Mesenchymal stem cell (in vitro differentiated cells and primary cell): ENCODE results near the gene PIP5K1B.

ENCODE experiments used
- DNase-seq: peaks from one replicate; pipeline ENCODE4 v3.0.0-alpha.2; 2013
- H2AFZ ChIP-seq: one replicate; pipeline ENCODE4 v1.6.1; 2013; ENCODE audit warnings: low read depth, mild to moderate bottlenecking, control low read depth, inconsistent platforms, low read length, moderate library complexity
- H2AK5ac ChIP-seq: 2 replicates; pipeline ENCODE4 v1.6.1; 2013; ENCODE audit warnings: low read length, moderate library complexity, mild to moderate bottlenecking, inconsistent platforms; ENCODE audit not compliant: severe bottlenecking
- H2BK120ac ChIP-seq: one replicate; pipeline ENCODE4 v1.6.1; 2013; ENCODE audit warnings: low read depth, mild to moderate bottlenecking, inconsistent platforms, low read length, moderate library complexity
- H2BK12ac ChIP-seq, 2 experiments: one replicate each; pipeline ENCODE4 v1.6.1; 2013; ENCODE audit warnings: inconsistent platforms in 2 of 2, low read length in 2 of 2, mild to moderate bottlenecking in 2 of 2, moderate library complexity in 2 of 2, control low read depth in 1 of 2
- H2BK15ac ChIP-seq: one replicate; pipeline ENCODE4 v1.6.1; 2013; ENCODE audit warnings: mild to moderate bottlenecking, low read depth, inconsistent platforms; ENCODE audit not compliant: poor library complexity, severe bottlenecking
- H2BK5ac ChIP-seq: 2 replicates; pipeline ENCODE4 v1.6.1; 2013; ENCODE audit warnings: low read depth, mild to moderate bottlenecking, low read length, control low read depth, inconsistent platforms; ENCODE audit not compliant: poor library complexity, severe bottlenecking
- H3K14ac ChIP-seq, 2 experiments: one replicate each; pipeline ENCODE4 v1.6.1; 2013; ENCODE audit warnings: inconsistent platforms in 2 of 2, low read length in 2 of 2, control low read depth in 1 of 2, mild to moderate bottlenecking in 1 of 2, moderate library complexity in 1 of 2
- H3K18ac ChIP-seq, 2 experiments: one replicate each; pipeline ENCODE4 v1.6.1; 2013; ENCODE audit warnings: inconsistent platforms in 2 of 2, low read length in 2 of 2, control low read depth in 1 of 2, low read depth in 1 of 2, mild to moderate bottlenecking in 1 of 2
- H3K23ac ChIP-seq, 2 experiments: one replicate each; pipeline ENCODE4 v1.6.1; 2013; ENCODE audit warnings: inconsistent platforms in 2 of 2, low read length in 2 of 2, mild to moderate bottlenecking in 2 of 2, moderate library complexity in 2 of 2, control low read depth in 1 of 2
- H3K27ac ChIP-seq: 2 replicates; pipeline ENCODE4 v1.5.1; 2013; ENCODE audit warnings: mild to moderate bottlenecking, moderate library complexity, low read length, control low read depth, inconsistent platforms; ENCODE audit not compliant: poor library complexity, severe bottlenecking
- H3K27me3 ChIP-seq, 2 experiments: 2 replicates each; pipeline versions ENCODE4 v1.6.1 to v1.7.0; 2013; ENCODE audit warnings: low read length in 2 of 2, mild to moderate bottlenecking in 2 of 2, moderate library complexity in 2 of 2, control low read depth in 1 of 2, inconsistent platforms in 1 of 2; ENCODE audit not compliant: control insufficient read depth in 1 of 2, insufficient read depth in 1 of 2
- H3K36me3 ChIP-seq, 2 experiments: 2 replicates each; pipeline versions ENCODE4 v1.6.1 to v1.7.0; 2013; ENCODE audit warnings: low read length in 2 of 2, control low read depth in 1 of 2, inconsistent platforms in 1 of 2, low read depth in 1 of 2, mild to moderate bottlenecking in 1 of 2; ENCODE audit not compliant: insufficient read depth in 2 of 2, control insufficient read depth in 1 of 2
- H3K4ac ChIP-seq, 2 experiments: one replicate each; pipeline ENCODE4 v1.6.1; 2013; ENCODE audit warnings: inconsistent platforms in 2 of 2, low read length in 2 of 2, mild to moderate bottlenecking in 2 of 2, moderate library complexity in 2 of 2, control low read depth in 1 of 2, low read depth in 1 of 2
- H3K4me1 ChIP-seq: 2 replicates; pipeline ENCODE4 v1.6.1; 2013; ENCODE audit warnings: low read depth, low read length, control low read depth; ENCODE audit not compliant: control insufficient read depth, insufficient read depth
- H3K4me2 ChIP-seq: 2 replicates; pipeline ENCODE4 v1.6.1; 2013; ENCODE audit warnings: low read length, mild to moderate bottlenecking, inconsistent platforms; ENCODE audit not compliant: poor library complexity, severe bottlenecking
- H3K4me3 ChIP-seq, 2 experiments: 2 replicates each; pipeline versions ENCODE4 v1.5.1 to v1.7.0; 2013; ENCODE audit warnings: low read length in 2 of 2, mild to moderate bottlenecking in 2 of 2, control low read depth in 1 of 2, low read depth in 1 of 2; ENCODE audit not compliant: insufficient read depth in 1 of 2
- H3K79me1 ChIP-seq: replicated peaks from 2 replicates; pipeline ENCODE4 v1.6.1; 2013; ENCODE audit warnings: mild to moderate bottlenecking, control low read depth, low read length, inconsistent platforms; ENCODE audit not compliant: poor library complexity, severe bottlenecking
- H3K9ac ChIP-seq: 2 replicates; pipeline ENCODE4 v1.7.0; 2013; ENCODE audit warnings: mild to moderate bottlenecking, low read length, moderate library complexity
- H3K9me3 ChIP-seq: 2 replicates; pipeline ENCODE4 v1.7.0; 2013; ENCODE audit warnings: mild to moderate bottlenecking, low read length; ENCODE audit not compliant: control insufficient read depth
- H4K8ac ChIP-seq: one replicate; pipeline ENCODE4 v1.6.1; 2013; ENCODE audit warnings: inconsistent platforms, mild to moderate bottlenecking, low read length, moderate library complexity
- H4K91ac ChIP-seq: one replicate; pipeline ENCODE4 v1.6.1; 2013; ENCODE audit warnings: mild to moderate bottlenecking, low read length, inconsistent platforms
- WGBS: methylation state at CpG from one replicate; pipeline ENCODE4 v1.1.7; 2013; ENCODE audit warnings: mixed read lengths; 5-methylcytosine and 5-hydroxymethylcytosine counted together

The PIP5K1B gene

DNA sequence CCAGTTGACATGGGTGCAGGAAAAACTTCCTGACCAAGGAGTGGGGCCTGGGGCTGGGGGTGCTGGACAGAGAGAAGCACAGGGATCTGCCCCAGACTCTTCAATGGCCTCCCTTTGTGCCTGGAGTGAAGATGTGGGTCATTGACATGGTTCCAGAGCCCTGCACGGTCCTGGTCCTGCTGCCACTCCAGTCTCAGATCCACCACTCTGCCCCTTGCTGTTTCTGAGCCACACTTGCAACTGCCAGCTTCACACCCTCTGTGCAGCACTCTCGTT, 10.1 kb downstream of the PIP5K1B start:
- Histone ChIP-seq H3K27me3 (peaks cover 0 to 10% of the 10 kb centered on the region in 2 experiments), H2BK12ac (no peak overlapping the region), H2BK5ac (no peak overlapping the region), H2AFZ (no peak overlapping the region), H2BK120ac (no peak overlapping the region), H3K79me1 (no peaks in the 10 kb centered on the region), H3K18ac (no peak overlapping the region), H3K4me1 (no peaks in the 10 kb centered on the region), H3K9me3 (no peaks in the 10 kb centered on the region), H3K9ac (no peak overlapping the region), H2BK15ac (no peak overlapping the region), H3K23ac (no peak overlapping the region), H3K4me2 (no peak overlapping the region), H4K8ac (no peak overlapping the region), H3K4me3 (no peak overlapping the region), H3K4ac (no peak overlapping the region), H3K36me3 (no peaks in the 10 kb centered on the region), H2AK5ac (no peak overlapping the region), H4K91ac (no peak overlapping the region), H3K14ac (no peak overlapping the region), H3K27ac (no peak overlapping the region)
- 61% methylated on average over 2 of the region's 2 CpGs for WGBS
- DNase-seq: no peak

GRCh38 chr9:68717552-68718443, 12.8 kb downstream of the PIP5K1B start:
- Histone ChIP-seq H2BK12ac (no peak overlapping the region), H3K4me2 (no peak overlapping the region), H2BK120ac (no peak overlapping the region), H2BK5ac (no peak overlapping the region), H2AFZ (no peak overlapping the region), H3K36me3 (no peaks in the 10 kb centered on the region), H4K91ac (no peak overlapping the region), H3K23ac (no peak overlapping the region), H3K9ac (no peak overlapping the region), H3K18ac (no peak overlapping the region), H2BK15ac (no peak overlapping the region), H3K9me3 (no peaks in the 10 kb centered on the region), H3K4me3 (no peak overlapping the region), H3K4me1 (no peaks in the 10 kb centered on the region), H3K79me1 (no peaks in the 10 kb centered on the region), H4K8ac (no peak overlapping the region), H3K27ac (no peak overlapping the region), H3K4ac (no peak overlapping the region), H3K27me3 (peaks cover 0 to 4% of the 10 kb centered on the region in 2 experiments), H3K14ac (no peak overlapping the region), H2AK5ac (no peak overlapping the region)
- DNase-seq: no peak
- WGBS: no CpG with 5 or more reads among the region's 2 CpGs

GRCh38 chr9:68719847-68720246, 14.8 kb downstream of the PIP5K1B start:
- Histone ChIP-seq H4K8ac (no peak overlapping the region), H3K14ac (no peak overlapping the region), H2AK5ac (no peak overlapping the region), H3K9me3 (no peaks in the 10 kb centered on the region), H2BK12ac (no peak overlapping the region), H2AFZ (no peak overlapping the region), H2BK5ac (no peak overlapping the region), H3K36me3 (no peaks in the 10 kb centered on the region), H2BK120ac (no peak overlapping the region), H3K4me2 (no peak overlapping the region), H3K18ac (no peak overlapping the region), H3K23ac (no peak overlapping the region), H4K91ac (no peak overlapping the region), H3K27me3 (peaks cover 0 to 4% of the 10 kb centered on the region in 2 experiments), H3K27ac (no peak overlapping the region), H3K79me1 (no peaks in the 10 kb centered on the region), H3K4me1 (no peaks in the 10 kb centered on the region), H2BK15ac (no peak overlapping the region), H3K4ac (no peak overlapping the region), H3K4me3 (no peak overlapping the region), H3K9ac (no peak overlapping the region)
- 32% methylated on average over 2 of the region's 2 CpGs for WGBS
- DNase-seq: no peak

DNA sequence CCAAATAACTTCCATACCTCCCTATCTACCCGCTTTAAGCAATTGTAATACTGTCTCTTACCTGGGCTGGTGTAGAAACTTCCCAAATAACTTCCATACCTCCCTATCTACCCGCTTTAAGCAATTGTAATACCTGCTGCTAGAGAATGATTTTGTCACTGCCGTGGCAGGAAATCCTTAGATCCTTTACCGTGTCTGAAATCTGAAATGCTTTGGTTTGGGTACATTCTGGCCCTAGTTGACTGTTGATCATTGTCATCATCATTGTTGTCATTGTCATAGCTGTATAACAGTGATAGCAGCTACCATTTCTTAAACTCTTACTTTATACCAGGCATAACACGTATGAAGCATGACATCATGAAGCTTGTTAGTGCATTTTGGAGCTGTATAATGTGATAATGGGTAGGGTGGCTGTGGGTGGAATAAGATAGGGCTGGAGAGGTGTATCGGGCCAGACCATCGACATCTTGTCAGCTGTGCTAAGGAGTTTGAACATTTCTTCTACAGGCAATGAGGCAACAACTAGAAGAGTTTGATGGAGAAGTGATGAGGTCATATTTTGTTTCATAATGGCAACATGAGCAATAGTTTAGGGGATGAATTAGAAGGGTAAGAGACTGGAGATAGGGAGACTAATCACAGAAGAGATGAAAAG, 15.7 kb downstream of the PIP5K1B start:
- no peak overlapping the region for H3K4me2 ChIP-seq
- 87% methylated on average over 7 of the region's 7 CpGs for WGBS
- H3K14ac ChIP-seq: no peak overlapping the region
- H3K23ac ChIP-seq: no peak overlapping the region
- DNase-seq: no peak
- peaks cover 0 to 4% of the 10 kb centered on the region in 2 experiments for H3K27me3 ChIP-seq
- no peak overlapping the region for H2BK12ac ChIP-seq
- H3K36me3 ChIP-seq: no peaks in the 10 kb centered on the region
- no peak overlapping the region for H3K4ac ChIP-seq
- no peak overlapping the region for H2AK5ac ChIP-seq
- H3K18ac ChIP-seq: no peak overlapping the region
- H3K4me3 ChIP-seq: no peak overlapping the region
- H4K8ac ChIP-seq: no peak overlapping the region
- H2AFZ ChIP-seq: no peak overlapping the region
- H3K4me1 ChIP-seq: no peaks in the 10 kb centered on the region
- H2BK5ac ChIP-seq: no peak overlapping the region
- H3K9me3 ChIP-seq: no peaks in the 10 kb centered on the region
- no peak overlapping the region for H3K9ac ChIP-seq
- no peak overlapping the region for H2BK15ac ChIP-seq
- no peak overlapping the region for H4K91ac ChIP-seq
- no peak overlapping the region for H2BK120ac ChIP-seq
- H3K27ac ChIP-seq: no peak overlapping the region
- no peaks in the 10 kb centered on the region for H3K79me1 ChIP-seq
